ENCODE results near the gene PLEKHM2.
"Not testable (repeated sequence)": the region's sequence is repeated elsewhere in the genome, so short reads cannot be mapped to it uniquely, and the experiment has no call there.

PLEKHM2 gene

DNA sequence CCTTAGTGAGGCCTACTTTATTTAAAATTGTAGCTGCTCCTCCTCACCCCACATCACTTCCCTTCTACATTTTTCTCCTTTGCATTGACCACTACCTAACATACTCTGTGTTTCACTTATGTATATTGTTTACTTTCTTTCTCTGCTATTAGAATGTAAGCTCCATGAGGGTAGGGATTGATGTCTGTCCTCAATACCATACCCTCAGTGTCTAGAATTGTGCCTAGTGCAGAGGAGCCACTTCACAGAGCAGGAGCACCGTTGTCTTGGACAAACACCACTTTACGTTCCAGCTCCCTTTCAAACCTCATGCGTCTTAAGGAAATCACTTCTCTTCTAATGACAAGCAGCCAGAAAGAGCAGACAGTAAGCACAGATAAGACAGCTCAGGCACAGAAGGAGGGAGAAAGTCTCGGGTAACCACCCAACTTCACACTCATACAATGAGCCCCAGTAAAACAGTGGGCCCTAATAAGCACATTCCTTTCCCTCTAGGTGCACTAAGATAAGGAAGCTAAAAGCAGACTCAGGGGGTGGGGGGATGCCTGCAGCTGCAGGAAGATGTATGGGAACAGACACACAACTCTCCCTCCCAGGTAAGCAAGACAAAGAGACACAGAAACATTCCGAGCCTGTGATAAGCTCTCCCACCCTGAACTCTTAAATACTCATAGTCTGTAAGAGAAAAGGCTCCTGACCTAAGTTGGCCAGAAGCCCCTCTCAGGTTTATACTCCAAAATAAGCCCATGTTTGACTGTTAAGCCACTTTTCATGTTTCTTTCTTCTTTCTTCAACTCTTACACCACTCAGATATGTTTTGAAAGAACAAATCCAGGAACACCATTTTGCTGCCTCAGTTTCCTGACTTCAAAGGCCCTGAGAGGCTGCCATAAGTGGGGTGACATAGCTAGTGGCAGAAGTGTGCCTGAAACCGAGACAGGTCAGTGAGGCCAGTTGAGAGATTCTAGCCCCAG, 7.1 kb upstream of the PLEKHM2 start:
- DNase-seq = no peak

DNA sequence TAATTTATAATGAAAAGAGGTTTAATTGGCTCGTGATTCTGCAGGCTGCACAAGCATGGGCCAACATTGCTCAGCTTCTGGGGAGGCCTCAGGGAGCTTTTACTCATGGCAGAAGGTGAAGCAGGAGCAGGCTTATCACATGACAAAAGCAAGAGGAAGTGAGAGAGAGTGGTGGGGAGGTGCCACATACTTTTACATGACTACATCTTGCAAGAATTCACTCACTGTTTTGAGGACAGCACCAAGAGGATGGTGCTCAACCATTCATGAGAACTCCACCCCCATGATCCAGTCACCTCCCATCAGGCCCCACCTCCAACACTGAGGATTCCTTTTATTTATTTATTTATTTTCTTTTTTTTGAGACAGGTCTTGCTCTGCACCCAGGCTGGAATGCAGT, 5.5 kb upstream of the PLEKHM2 start:
- DNase-seq = no peak

DNA sequence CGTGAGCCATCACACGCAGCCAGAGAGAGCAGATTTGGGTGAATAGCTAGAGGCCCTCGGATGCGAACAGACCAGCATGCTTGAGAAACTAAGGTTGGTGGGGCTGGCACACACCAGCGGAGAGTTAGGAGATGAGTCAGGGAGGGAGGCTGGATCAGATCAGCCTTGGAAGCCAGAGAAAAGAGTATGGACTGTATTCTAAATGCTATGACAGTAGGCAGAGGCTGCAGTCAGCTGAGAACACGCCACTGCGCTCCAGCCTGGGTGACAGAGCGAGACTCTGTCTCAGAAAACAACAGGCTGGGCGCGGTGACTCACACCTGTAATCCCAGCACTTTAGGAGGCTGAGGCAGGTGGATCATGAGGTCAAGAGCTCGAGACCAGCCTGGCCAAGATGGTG, 4.0 kb upstream of the PLEKHM2 start:
- no peak for DNase-seq

DNA sequence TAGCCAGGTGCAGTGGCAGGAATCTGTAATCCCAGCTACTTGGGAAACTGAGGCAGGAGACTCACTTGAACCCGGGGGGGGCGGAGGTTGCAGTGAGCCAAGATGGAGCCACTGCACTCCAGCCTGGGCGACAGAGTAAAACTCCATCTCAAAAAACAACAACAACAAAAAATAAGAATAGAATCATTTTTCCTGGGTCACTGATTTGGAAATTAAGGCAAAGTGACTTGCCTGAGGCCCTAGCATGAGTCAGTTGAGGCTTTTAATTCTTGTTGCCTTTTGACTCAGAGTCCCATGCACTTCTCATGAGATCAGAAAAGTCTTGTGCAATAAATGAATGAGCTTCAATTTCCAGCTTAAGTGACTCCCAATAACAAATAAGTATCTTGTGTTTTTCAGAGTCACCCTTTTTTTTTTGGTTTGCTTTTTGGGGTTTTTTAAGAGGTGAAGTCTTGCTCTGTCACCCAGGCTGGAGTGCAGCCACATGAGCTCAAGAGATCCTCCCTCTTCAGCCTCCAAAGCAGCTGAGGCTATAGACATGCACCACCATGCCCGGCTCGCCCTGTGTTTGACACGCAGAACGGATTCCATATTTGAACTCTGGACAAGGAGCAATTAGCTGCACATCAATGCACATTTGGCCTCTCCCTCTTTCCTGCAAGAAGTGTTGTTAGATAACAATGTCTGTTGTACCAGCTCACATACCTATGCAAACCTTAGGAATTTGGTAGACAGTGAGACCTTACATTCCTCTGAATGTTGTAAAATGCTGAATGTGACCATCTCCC, 3.4 kb upstream of the PLEKHM2 start:
- no peak for DNase-seq

DNA sequence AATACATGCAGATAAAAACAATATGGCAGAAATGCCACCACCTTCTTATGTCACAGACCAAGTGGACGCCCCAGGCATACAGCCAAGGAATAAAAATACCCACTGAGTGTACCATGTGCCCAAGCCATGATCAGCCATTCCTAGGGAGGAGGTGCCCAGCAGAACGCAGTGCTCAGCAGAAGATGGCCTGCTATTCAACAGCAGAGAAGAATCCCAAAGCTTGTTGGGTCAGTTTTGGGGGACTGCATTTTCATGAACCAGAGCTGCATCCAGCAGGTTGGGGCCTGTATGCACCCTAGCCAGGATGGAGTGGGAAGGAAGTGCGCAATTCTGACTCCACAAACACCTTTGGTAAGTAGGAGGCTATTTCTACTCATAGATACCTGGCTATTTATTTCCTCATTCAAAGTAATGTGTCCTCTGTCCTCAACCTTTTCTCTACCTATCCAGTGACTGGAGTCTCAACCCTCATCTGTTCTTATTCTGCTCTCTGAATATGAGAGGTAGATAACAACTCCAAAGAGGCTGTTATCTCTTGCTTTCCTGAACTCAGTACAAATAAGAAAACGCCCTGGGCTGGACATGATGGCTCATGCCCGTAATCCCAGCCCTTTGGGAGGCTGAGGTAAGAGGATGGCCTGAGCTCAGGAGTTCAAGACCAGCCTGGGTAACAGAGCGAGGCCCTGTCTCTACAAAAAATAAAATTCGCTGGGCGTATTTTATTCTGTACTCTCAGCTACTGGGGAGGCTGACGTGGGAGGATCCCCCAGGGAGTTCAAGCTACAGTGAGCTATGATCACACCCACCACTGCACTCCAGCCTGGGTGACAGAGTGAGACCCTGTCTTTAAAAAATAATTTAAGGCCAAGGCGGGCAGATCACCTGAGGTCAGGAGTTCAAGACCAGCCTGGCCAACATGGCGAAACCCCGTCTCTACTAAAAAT, 2.5 kb upstream of the PLEKHM2 start:
- DNase-seq = no peak

DNA sequence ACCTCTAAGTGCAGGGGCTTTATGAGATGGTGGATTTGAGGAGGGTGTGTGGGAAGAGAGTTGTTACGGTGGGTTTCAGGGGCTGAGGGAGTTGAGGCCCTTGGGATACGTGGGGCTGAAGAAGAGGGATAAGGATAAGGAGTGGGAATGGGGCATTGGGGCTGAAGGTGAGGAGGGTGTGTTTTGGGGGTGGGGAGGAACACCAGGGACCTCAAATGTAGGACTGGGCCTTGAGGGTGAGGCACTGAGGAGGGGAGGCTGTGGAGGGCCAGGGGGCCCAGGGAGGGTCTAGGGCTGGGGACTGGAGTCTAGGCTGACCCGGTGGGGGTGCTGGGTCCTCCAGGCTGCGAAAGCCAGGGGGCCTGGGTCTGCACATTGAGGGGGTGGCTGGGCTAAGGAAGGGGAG, 1.2 kb upstream of the PLEKHM2 start:
- DNase-seq = no peak

DNA sequence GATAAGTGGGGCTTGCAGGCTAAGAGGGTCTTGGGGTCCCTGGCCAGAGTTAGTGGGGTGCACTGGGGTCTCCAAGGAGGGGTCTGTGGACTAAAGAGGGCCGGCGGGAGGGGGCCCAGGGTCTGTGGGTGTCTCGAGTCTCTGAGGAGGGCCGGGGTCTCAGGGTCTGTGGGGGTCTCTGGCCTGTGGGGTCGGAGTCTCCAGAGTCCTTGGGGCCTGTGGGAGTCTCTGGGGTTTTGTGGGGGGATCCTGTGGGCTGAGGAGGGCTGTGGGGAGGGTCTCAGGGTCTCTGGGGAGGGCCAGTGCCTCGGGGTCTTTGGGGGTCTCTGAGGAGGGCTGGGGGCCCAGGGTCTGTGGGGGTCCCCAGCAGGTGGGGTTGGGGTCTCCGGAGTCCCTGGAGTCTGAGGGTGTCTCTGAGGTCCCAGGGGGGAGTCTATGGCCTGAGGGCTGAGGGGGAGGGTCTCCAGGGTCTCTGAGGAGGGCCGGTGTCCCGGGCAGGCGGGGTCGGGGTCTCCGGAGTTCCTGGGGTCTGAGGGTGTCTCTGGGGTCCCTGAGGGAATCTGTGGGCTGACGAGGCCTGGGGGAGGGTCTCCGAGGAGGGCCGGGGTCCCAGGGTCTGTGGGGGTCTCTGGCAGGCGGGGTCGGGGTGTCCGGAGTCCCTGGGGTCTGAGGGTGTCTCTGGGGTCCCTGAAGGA, 628 bp upstream of the PLEKHM2 start:
- no peak for DNase-seq

DNA sequence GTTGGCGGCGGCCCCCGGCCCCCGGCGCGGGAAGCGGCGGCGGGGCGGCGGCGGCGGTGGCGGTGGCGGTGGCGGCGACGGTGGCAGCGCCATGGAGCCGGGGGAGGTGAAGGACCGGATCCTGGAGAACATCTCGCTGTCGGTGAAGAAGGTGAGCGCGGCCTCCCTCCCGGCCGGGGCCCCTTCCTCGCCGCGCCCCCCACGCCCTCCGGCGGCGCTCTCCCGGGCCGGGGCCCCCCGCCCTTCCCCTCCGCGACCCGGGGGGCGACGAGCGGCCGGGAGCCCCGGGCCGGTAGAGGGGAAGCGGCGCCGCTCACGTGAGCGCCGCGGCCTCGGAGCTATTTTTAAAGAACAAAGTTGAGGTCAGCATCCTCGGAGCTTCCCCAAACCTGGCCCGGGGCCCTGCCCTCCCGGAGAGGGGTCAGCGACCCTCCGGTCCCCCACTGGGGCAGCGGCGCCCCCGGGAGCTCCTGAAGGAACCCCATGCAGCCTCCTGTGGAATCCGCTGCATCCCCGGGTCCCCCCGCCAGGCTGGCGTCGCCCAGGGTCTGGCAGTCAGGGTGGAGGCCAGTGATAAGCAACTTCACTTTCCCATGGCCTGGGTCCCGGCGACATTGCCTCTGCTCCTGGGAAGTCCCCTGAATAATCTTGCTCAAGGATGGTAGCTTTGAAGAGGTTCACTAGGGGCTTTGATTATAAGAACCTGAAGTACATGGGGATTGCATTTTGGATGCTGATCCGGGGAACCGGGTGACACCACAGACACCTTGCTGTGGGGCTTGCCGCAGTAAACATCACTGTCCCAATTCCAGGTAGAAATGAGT, 560 bp downstream of the PLEKHM2 start:
- peak; percentile 21 for DNase-seq

DNA sequence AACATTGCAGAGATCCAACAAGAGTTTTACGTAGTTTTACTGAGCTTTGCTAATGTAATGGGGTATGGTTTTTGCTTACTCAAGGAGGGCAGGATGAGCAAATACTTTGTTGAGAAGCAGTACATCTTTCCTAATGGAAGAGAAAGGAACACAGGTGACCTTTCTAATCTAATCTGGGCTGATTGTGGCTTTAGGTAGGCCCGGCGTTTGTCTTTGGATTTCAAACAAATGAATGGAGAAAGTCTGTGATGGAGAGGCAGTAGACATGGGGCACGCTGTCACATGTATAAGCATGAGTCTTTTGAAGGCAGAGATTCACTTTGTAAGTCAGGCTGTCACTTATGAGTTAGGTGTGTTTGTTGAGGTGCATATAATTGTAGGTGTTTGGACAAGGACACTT, 1.7 kb downstream of the PLEKHM2 start:
- no peak for DNase-seq

DNA sequence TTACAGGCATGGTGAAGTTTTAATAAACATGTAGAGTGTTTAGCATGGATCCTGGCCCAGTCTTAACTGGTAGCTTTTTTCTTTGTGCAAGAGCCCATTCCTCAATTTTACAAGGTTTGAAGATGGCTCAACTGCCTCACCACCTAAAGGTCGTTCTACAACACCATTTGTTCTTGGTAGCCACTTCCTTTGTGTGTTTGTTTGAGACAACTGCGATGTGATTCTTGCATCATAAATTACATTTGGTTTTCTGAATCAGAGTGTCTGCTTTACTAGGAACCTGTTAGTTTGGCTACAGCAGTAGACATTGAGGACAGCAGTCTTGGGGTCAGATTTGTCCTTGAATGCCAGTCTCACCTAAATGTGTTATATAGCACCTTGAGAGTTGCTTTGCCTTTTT, 3.3 kb downstream of the PLEKHM2 start:
- no peak for DNase-seq

DNA sequence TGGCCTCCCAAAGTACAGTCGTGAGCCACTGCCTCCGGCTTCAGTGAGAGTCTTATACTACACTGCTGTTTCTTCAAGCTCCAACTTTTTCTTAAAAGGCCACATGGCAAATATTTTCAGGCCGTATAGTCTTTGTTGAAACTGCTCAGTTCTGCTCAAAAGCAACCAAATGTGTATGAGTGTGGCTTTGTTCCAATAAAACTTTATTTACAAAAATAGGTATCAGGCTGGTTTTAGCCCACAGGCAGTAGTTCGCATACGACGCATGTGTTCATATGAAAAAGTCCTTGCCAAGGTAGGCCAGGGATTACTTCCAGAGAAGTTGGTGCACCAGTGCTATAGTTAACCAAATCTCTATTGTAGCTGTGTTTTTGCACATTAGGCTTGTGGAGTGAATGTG, 6.2 kb downstream of the PLEKHM2 start:
- no peak for DNase-seq

DNA sequence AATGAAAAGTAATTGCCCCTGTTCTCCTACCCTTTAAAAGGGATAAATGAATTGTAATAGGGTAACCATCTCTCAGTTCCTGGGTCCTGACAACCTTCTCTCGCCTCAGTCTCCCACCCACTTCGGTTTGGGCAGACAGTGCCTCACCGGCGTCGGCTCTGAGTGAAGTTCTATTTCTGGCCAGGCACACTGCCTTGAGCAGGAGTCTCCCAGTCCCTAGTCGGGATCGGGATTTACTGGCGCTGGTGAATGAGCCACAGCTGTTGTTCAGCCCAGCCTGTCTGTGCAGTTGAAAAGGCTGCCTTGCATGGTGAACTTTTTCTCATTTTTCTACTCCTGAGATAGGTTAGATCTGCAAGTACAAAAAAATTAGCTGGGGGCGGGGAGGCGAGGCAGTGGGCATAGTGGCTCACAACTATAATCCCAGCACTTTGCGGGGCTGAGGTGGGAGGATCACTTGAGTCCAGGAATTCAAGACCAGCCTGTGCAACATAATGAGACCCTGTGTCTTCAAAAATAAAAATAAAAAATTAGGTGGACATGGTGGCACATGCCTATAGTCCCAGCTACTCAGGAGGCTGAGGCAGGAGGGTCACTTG, 7.4 kb downstream of the PLEKHM2 start:
- DNase-seq = no peak

DNA sequence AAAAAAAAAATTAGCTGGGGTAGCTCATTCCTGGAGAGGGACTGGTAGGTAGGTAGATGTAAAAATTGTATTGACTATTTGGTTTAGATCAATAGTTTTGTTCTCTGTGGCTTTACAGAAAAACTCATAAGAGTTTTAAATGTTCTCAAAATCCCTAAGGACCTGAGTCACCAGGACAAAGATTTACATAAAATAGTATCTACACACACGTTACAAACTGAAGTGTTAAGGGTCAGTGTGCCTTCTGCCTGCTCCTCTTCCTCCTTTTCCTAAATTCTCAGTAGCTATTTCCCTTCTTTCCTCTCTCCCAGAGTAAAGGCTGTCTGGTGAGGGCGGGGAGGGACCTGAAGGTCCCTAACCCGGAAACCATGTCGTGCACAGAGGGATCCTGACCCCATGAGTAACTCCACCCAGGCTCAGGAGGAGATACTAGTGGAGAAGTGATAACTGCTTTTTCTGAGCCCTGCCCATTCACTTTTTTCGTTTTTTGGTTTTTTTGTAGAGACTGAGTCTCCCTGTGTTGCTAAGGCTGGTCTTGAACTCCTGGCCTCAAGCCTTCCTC, 8.1 kb downstream of the PLEKHM2 start:
- DNase-seq = no peak

DNA sequence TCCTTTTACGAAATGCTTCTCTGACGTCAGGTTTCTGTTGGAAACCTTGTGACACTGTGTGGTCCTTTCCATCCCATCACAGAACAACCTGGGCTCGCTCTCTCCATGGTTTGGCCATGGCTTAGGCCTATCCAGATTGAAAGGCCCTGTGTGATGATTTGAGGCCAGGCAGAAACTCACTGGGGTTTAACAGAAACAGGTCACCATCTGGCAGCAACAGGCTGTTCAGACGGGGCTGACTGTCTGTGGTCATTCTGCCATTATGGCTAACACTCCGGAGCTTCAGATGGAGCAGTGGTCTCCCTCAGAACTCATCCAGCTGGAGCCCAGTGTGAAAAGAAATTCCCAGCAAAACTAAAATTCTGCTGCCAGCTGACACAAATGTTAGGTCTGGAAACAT, 9.3 kb downstream of the PLEKHM2 start:
- no peak for DNase-seq

DNA sequence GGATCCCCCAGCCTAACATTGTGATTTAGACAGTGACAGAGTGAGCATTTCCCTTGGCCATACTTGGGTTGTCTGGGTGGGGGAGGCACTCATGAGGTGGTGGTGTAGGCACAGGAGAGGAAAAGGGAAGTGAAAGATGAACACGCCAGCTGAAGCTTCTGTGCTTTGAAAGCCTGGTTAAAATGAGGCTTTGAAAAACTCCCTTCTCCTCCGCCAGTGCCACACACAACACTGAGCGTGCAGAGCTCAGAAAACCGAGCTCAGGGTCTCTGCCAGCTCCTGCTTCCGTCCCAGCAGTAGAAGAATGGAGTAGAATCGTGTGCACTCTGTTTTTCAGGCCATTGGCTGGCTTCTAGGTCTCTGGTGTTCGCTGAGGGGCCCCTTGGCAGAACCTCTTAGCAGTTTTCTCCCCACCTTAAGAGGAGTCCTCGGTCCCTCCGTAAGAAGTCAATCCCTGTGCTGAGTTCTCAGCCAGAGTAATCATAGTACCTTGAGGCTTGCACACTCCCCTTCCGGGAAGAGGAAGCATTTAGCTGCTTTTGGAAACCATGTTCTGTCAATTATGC, 12.9 kb downstream of the PLEKHM2 start:
- no peak for DNase-seq

DNA sequence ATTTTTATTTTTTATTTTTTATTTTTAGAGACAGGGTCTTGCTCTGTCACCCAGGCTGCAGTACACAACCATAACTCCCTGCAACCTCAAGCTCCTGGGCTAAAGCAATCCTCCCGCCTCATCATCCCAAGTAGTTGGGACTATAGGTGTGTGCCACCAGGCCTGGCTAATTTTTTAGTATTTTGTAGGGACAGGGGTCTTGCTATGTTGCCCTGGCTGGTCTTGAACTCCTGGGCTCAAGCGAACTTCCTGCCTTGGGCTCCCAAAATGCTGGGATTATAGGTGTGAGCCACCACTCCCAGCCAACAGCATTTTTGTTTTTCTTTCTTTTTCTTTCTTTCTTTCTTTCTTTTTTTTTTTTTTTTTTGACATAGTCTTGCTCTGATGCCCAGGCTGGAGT, 14.1 kb downstream of the PLEKHM2 start:
- DNase-seq = no peak

DNA sequence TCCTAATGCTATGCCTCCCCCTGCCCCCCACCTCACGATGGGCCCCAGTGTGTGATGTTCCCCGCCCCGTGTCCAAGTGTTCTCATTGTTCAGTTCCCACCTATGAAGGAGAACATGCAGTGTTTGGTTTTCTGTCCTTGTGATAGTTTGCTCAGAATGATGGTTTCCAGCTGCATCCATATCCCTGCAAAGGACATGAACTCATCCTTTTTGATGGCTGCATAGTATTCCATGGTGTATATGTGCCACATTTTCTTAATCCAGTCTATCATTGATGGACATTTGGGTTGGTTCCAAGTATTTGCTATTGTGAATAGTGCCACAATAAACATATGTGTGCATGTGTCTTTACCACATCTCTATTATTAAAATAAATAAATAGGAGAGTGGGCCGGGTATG, 15.2 kb downstream of the PLEKHM2 start:
- not testable (repeated sequence) for DNase-seq

DNA sequence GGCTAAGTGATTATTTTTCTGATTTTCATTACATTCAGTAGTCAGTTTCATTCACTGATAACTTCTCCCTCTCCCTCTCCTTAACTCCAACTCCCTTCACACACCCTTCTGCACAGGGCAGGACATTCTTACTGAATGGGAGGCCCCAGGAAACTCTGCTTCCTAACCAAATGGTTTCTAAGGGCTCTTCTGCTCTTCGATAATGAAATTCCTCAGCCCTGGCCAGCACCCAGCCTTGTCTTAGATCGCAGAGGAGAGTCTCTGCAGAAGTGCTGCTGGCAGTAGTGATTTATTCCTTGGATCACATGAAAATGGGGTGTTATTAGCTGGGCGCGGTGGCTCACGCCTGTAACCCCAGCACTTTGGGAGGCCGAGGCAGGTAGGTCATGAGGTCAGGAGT, 16.4 kb downstream of the PLEKHM2 start:
- no peak for DNase-seq

DNA sequence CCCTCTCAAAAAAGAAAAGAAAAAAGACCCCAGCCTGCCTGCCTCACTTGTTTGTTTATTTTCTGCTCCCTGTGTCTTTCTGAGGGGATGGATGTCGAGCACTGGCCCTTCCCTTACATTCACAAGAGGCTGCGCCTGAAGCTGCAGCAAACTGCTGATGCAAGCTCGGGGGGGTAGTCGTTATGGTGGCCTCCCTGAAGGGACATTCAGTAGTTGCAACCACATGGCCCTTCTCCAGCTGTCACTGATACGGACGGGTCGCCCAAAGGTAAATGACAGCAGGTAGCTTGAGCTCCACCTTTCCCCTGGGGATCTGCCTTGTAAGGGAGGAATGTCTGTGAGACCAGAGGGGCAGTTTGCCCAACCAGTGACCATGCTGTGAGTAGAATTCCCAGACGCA, 17.7 kb downstream of the PLEKHM2 start:
- no peak for DNase-seq

Data from effector CD4-positive, alpha-beta T cell (primary cell).